Measurements from ENCODE around the gene GSG1L2. TPM values are rescaled to one million over a fixed set of nuclear protein-coding genes. Genes with fewer than 3 reads are reported as not detected.

Gene GSG1L2
- total and polyA plus RNA-seq, 4 experiments from 2014 or later: not detected

DNA sequence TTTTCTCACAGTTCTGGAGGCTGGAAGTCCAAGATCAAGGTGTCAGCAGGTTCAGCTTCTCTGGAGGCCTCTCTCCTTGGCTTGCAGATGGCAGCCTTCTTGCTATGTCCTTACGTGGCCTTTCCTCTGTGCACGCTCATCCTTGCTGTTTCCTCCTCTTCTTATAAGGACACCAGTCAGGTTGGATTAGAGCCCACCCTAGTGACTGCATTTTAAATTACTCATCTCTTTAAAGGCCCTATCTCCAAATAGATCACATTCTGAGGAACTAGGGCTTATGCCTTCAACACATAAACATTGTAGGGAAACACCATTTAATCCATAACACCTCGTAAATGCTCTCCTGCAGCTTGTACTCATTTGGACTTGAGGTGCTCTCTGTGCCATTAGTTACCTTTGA, 66.8 kb downstream of the GSG1L2 start:
- CTCF ChIA-PET (ENCODE audit: partially characterized antibody): no interaction called here
- no peaks in the 10 kb centered on the region for H3K9me3 ChIP-seq (ENCODE audit: control insufficient read depth in 1 of 2, low read length in 2 of 2)
- no peak overlapping the region for H3K4me3 Mint-ChIP-seq
- no peak overlapping the region for H3K4me3 ChIP-seq (ENCODE audit: low read length in 2 of 2)
- H3K9me3 Mint-ChIP-seq: peaks cover 0 to 2% (median 0%) of the 10 kb centered on the region in 8 donors
- no peak overlapping the region for H3K27ac Mint-ChIP-seq
- H3K27me3 ChIP-seq (ENCODE audit: insufficient read depth, low read length): no peaks in the 10 kb centered on the region
- H3K4me1 Mint-ChIP-seq: no peaks in the 10 kb centered on the region
- no peaks in the 10 kb centered on the region for H3K36me3 ChIP-seq (ENCODE audit: insufficient read depth, low read length)
- POLR2A ChIA-PET (ENCODE audit: partially characterized antibody): no interaction called here
- no peak overlapping the region for H3K27ac ChIP-seq (ENCODE audit: low read depth, low read length)
- no peaks in the 10 kb centered on the region for H3K36me3 Mint-ChIP-seq
- peaks cover 24 to 25% of the 10 kb centered on the region in 2 donors for H3K27me3 Mint-ChIP-seq
- H3K4me1 ChIP-seq (ENCODE audit: insufficient read depth, low read length): no peaks in the 10 kb centered on the region
- intact Hi-C loops (cut with micrococcal nuclease): no loop called here
- no peak for DNase-seq

Other genes with a start within 250 kb of the GSG1L2 start
- gene STX8, start 246.3 kb downstream of the GSG1L2 start, total RNA-seq: 10 to 100 TPM; 54.2 to 59.5 TPM
- gene STX8, start 246.3 kb downstream of the GSG1L2 start, polyA plus RNA-seq: 100 to 1,000 TPM; 156 to 206 TPM
- gene CFAP52, start 245.4 kb downstream of the GSG1L2 start, total RNA-seq: not detected
- gene CFAP52, start 245.4 kb downstream of the GSG1L2 start, polyA plus RNA-seq: not detected
- under 1 TPM; 0.17 to 0.22 TPM for gene USP43, start 176.6 kb downstream of the GSG1L2 start, total RNA-seq
- not detected for gene USP43, start 176.6 kb downstream of the GSG1L2 start, polyA plus RNA-seq
- gene DHRS7C, start 30.5 kb downstream of the GSG1L2 start, total RNA-seq: not detected
- not detected for gene DHRS7C, start 30.5 kb downstream of the GSG1L2 start, polyA plus RNA-seq
- not detected for gene GLP2R, start 3.8 kb upstream of the GSG1L2 start, total RNA-seq
- gene GLP2R, start 3.8 kb upstream of the GSG1L2 start, polyA plus RNA-seq: not detected
- not detected for gene RCVRN, start 83.2 kb upstream of the GSG1L2 start, total RNA-seq
- not detected for gene RCVRN, start 83.2 kb upstream of the GSG1L2 start, polyA plus RNA-seq